ENCODE results near the gene FBRSL1.

The FBRSL1 gene

DNA sequence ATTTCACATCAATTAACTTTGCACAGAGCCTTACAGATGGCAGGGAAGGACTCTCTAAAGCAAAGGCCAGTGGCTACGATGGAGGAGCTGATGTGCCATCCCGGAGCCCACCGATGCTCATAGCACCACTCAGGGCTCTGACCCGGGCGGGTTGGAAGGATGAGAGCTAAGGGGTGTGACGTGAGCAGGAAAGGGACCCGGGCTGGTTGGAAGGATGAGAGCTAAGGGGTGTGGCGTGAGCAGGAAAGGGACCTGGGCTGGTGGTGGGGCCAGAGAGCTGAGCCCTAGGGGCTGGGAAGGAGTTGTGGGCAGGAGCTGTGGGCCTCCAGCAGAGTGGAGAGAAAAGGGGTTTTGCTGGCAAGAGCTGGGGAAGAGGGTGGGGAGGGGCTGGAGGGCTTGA is 3.8 kb upstream of the FBRSL1 start:
- DNase-seq = no peak

DNA sequence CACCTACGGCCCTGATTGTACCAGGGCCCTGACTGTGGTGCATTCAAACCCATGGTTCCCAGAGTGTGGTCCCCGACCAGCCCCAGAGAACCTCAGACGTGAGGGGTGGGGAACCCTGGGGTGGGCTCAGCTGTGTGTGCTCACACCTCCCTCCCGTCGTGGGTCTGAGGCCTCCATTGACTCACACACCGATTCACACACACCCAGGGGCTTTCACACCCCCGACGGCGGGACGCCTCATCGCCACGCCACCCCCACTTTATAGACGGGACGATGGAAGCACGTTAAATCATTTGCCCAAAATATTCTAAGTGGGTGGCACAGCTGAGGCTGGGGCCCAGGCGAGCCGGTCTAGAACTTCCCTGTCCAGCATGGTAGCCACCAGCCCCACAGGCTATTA is 3.4 kb upstream of the FBRSL1 start:
- DNase-seq = no peak

DNA sequence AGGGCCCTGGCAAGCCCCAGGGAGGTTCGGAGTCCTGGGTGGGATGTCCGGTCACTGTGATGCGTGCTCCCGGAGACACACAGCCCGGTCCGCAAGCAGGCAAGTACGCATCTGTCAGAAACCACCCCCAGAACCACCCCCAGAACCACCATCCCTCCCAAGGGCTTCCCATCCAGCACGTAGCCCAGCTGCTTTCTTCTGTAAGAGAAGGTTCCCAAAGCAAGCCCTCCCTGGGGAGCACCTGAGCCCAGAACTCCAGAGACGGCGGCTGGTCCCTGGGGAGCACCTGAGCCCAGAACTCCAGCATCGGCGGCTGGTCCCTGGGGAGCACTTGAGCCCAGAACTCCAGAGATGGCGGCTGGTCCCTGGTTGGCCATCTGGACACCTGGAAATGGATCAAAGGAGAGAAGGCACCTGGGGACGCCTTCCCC is 2.6 kb upstream of the FBRSL1 start:
- DNase-seq = no peak

DNA sequence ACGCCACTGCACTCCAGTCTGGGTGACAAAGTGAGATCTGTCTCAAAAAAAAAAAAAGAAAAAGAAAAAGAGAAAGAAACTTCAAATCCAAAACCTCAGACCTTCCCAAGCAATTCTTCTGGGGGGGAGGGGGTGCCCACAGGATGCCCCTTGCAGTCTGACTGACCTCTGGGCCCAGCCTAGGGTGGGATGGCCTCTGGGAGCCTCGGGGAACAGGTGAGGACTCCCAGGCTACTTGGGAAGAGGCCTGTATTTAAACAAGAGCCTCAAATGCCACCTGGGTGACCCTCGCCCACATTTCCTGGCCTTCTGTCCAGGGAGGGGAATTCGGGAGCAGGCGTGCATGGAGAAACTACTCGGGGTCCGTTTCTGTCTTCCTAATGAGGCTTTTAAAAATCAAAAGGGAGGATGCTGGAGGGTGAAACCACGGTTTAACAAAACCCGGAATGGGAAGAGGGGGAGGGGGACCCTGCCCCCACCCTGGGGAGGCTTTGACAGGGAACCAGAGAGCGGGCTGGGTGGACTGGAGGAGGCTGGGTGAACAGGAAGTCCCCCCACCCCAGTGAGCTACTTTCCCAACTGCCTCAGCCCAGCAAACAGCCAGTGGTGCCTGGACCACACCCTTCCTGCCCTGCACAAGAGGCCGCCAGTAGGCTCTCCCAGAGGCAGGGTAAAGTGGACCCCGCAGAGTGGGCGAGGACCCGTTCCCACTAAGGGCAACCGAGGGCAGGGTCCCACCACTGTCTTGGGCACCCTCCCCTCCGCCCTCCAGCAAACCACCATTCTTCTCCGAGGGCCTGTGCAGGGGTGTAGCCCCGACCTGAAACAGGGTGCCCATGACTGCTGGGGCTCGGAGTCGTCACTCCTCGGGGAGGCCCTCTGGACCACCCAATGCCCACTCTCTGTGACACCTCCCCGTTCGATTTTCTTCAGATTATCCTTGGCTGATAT is 1.5 kb upstream of the FBRSL1 start:
- DNase-seq = peak; percentile 29 to 32

DNA sequence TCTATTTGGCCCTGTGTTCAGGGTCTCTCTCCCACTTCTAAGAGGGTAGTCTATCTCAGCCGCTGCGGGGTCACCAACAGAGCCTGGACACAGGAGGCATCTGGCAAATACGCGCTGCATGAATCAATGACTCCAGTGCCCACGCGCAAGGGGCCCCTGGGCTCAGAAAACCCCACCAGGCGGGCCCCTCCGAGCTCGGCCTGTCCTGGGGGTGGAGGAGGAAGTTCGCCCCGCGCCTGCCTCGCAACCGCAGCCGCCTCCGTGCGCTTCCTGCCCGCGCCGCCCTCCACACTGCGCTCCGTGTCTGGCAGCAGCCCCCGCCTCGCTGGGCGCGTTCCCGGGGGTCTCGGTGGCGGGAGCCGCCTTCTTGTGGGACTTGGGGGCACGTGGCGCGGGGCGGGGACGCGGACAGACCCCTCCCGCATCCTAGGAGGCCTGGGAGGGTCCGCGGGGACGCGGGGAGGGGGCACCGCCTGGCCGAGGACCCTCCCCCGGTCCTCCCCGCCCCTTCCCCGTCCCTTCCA is 811 bp upstream of the FBRSL1 start:
- DNase-seq = peak in 1 of 2 experiments; percentile 14

DNA sequence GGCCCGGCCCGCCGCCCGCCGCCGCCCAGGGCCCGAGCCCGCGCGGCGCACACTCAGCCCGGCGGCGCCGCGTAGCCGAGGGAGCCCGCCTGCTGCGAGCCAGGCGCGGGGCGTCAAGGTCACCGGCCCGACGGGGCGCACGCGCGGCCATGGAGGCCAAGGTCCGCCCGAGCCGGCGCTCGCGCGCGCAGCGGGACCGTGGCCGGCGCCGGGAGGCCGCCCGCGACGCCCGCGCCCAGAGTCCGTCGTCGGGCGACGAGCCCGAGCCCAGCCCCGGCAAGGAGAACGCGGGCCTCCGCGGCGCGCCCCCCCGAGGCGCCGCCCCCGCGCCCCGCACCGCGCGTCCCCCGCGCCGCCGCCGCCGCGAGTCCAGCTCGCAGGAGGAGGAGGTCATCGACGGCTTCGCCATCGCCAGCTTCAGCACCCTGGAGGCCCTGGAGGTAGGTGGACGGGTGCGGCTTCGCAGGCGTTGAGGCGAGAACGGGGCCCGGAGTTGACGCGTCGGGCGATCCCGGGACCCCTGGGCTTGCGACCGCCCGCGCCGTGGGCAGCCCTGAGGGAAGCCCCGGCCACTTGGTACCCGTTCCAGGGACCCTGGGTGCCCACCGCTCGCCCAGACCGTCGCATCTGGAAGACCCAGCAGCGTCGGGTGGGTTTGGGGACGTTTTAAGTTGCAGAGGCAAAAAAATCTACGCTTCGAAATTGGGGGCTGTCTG is 629 bp downstream of the FBRSL1 start:
- no peak for DNase-seq

DNA sequence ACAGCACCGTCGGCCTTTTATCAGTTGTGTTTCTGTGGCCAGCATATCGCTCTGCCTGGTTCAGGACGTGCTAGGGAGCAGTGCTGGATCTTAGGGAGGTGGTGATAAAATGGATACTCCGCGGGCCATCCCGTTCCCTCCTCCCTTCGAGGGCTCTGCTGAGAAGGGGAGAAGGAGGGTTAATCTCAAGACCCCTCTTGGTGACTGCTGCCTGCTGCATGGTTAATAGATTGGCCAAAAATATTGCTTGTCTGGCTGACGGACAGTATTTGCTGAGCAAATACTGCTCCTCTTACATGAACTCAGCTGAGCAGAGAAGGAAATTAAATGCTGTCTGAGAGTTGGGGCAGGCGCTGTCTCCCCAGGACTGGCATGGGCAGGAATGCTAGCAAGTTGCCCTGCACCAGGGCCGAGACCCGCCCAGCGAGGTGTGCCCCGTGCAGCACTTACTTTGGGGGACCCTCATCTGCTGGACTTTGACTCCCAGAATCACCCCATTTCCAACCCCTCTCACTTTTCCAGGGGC is 1.2 kb downstream of the FBRSL1 start:
- no peak for DNase-seq

DNA sequence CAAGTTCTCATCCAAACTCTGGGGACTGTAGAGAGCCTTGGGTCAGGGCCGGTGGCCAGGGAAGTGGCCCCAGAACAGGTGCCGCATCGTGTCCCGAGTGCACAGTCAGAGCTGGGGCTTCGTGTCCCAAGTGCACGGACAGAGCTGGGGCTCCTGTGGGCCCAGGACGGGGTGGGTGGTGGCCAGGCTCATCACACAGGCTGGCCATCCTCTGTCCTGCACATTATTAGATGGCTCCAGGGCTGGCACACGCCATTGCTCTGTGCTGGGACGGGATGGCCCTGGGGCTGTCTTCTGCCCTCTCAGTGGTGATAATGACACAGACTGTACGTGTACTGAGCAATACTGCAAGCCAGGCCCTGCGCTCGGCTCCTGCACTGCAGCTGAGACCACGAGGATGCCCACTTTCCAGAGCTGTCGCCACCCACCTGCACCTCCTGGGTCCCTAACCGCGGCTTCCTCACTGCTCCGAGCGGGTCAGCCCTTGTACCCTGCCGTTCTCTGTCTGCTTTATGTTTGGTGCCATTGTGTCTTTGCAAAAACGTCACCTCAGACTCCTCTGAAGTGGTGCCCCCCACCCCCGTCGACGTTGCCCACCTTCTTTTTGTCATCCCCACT is 1.9 kb downstream of the FBRSL1 start:
- no peak for DNase-seq

DNA sequence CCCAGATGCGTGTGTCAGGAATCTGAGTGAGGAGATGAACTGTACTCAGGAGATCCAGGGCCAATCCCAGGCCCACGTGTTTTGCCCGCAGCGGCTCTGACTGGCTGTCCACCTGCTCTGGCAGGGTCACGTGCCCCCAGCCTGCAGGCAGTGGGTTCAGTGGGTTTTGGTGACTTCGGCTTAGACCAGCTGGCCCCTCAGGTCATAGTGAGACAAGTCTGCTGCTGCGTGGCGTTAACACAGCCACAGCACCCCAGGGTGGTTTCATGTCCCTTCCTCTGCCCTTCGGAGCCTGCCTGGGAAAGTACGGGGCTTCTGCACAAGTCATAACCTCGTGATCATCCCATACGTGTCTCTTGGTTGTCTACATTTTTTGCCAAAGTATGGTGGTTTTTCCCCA is 2.6 kb downstream of the FBRSL1 start:
- DNase-seq = no peak

DNA sequence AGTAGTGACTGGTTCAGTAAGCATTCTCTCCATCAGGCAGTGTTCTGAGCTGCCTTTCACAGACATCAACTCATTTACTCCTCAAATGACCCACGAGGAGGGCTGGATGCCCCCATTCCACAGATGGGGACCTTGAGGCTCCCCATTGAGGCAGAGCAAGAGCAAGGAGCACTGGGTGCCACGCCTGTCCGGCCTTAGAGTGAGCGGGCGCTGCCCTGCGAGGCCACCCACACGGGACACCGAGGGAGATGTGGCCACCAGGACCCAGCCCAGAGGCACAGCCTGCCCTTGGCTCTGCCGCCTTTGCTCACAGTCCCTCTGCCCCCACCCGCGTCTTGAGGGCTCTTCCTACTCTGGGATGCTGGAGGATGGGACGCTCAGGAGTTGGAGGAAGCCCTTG is 3.0 kb downstream of the FBRSL1 start:
- DNase-seq = no peak

DNA sequence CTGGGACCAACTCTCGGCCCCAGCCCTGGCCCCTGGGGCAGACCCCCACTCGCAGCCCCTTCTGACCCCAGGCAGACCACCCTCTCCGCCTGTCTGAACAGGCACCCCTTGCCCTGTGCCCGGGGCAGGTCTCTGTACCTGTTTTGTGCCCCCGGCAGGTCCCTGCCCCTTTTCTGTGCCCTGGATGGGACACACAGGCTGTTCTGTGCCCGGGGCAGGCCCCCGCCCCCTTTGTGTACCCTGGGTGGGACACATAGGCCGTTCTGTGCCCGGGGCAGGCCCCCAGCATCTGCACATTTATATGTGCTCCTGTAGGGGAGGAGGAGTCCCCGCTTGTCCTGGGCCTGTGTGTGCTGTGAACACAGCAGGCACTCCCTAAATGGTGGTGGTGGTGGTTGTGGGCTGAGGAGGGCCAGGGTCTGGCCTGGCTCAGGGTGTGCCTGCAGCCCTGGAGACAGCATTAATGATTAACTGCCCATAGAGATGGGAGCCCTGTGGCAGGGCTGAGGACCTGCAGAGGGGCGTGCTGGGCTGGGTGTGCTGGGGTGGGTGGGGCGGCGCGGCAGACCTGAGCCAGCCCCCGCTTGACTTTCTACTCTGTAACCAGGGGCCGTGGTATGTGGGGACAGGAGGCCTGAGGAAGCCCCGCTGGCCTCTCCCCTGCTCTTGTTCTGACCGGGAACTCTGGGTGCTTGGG is 3.7 kb downstream of the FBRSL1 start:
- no peak for DNase-seq

DNA sequence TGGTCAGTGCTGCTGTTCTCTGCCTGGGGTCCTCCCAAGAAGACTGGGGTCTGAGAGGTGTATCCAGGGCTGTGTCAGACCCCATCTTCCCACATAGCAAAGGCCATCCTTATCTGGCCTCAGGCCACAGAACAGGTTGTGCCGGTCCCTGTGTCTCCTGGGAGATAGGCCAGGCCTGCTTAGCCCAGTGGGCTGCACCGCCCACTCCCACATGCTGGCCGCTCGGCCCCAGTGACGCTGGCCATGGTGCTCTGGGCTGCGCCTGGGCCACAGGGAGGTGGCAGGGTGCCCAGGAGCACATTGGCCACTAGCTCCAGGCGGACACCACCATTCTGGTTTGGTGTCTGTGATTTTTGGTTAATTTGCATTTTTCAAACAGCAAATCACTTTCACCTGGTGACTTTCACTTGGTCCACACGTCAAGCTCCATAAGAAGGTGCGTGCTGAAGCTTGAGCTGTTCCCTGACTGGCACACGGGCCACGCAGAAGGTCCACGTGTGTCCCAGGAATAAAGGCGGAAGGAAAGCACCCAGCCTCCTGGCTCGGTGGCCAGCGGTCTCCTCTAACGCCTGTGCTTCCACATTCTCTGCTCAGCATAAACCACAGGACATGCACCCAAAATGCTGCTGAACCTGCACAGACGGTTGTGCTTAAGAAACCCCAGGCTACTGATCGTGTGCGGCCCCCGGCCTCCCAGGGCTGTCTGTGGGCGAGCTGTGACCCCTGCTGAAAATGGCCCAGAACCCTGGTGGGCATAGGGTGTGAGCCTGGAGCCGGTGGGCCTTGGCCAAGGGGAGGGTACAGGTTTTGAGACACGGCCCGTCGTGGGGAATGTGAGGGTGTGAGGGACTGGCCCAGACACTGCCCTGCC is 4.6 kb downstream of the FBRSL1 start:
- DNase-seq = peak; percentile 66 to 72

DNA sequence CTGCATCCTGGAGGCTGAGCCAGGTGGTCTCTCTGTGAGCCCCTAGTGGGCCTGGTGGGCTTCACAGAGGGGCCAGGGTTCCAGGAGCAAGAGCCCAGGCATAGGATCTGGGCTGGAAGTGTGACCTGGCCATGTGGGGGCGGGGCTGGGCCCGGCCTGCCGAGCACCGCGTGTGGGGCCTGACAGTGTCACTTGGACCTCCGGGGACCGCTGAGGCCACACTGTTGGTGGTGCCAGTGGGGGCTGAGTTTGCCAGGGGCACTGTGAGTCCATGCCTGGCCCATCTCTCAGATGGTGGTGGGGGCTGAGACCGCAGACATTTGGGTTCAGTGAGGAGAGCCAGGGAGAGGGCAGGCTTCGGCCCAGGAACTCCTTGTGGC is 5.2 kb downstream of the FBRSL1 start:
- DNase-seq = no peak

DNA sequence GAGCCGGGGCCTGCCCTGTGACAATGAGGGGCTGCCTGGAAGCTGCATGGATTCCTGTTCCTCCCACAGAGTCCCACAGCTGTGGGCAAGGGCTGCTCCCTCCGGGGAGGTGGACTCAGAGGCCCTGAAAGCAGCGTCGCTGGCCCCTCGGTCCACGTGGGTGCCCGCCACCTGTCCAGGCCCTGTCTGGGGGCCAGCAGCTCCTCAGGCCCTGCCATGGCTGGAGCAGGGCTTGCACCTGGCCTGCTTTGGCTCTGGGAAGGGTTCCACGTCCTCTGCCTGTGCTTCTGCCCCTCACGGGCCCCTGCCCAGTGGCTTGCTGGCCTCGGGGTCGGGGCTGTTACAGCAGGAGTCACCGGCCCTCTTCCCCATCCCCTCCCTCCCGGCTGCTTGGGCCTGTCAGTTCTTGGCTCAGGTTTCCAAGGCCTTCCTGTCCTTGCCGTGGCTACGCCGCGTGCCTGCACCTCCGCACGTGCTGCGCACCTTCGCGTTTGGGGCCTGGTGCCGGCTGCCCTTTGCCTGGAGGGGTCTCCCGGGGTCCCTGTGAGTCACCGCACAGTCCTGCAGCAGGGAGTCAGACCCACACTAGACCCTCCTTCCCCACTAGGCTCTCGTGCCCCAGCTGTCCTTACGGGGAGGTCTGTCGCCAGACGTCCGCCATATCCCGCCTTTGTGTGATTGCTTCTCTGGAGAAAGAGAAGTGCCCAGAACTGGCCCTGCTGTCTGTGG is 5.8 kb downstream of the FBRSL1 start:
- DNase-seq = no peak

DNA sequence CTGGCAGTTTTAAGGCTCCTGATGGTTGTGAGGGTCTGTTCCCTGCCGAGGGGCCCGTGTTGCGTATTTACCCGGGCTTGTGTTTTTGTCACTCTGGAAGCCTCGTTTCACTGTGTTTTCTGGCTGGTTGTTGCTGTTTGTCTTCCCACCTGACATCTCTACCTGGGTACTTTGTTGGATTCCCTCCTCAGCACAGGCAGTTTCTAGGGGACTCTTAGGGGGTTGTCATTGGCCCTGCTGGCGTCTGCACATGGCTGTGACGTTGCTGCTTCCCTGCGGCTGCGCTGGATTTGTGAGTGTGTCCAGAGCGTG is 6.4 kb downstream of the FBRSL1 start:
- no peak for DNase-seq

DNA sequence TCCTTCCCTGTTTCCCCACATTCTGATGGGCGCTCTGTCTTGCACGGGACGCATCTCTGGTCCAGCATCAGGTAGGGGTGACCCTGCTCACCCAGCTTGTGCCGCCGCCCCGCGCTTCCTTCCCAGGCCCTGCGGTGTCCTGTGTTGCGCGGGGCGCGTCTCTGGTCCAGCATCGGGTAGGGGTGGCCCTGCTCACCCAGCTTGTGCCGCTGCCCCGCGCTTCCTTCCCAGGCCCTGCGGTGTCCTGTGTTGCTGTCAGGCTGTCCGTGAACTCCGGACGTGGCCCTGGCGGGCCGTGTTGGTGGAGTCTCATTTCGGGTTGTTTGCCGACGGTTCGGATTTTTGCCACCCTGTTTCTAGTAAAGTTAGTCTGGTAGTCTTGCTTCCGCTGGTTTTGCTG is 6.8 kb downstream of the FBRSL1 start:
- DNase-seq = no peak

DNA sequence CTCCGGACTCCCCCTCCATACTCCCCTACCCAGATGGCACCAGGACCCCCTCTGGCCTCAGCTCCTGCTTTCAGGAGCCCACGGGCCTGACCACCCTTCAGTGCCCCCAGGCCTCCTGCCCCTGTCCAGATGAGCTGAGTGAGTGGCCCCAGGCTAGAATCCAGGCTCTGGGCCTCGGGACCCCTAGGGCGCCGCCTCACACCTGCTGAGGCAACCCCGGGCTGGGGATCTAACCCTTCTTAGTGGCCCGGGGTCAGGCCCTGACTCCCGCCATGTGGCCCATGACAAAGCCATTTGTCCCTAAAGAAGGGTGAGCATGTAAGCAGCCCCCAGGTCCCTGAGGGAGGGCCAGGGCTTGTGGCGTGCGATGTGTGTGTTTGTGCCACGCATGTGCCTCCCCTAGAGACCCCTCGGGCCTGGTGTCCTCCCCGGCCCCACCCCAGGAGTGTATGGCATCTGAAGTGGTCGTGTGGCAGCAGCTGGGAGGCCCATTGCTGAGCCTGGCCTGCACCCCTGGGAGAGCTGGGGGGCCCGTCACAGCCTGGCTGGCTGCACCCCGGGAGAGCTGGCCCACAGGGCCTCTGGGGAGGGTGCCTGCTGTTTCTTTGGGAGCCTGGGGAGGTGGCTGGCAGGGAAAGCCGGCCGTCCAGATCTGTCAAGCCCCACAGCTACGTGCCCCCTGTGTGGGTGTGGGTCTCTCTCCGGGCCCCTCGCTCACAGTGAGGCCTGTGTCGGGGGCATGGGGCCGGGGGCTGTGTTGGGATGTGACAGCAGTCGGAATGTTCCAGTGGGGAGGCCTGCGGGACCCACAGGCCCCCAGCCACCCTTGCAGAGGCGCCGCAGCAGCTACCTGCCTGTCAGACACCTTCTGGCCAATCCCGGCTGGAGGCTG is 7.8 kb downstream of the FBRSL1 start:
- no peak for DNase-seq

DNA sequence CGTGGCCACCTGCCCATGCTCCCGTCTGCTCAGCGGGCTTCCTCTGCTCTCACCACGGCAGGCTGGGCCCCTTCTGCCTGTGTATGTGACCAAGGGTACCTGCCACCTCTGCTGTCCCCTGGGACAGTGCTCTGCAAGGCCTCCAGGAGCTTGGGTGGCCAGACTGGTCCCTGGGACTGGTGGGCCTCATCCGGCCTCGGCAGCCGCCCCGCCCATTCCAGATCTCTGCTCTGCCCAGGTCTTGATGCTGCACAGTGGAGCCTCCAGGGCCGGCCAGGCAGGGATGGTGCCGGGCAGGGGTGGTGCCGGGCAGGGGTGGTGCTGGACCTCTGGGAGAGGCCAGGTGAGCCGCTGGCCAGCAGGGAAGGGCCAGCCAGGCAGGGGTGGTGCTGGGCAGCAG is 9.0 kb downstream of the FBRSL1 start:
- no peak for DNase-seq

DNA sequence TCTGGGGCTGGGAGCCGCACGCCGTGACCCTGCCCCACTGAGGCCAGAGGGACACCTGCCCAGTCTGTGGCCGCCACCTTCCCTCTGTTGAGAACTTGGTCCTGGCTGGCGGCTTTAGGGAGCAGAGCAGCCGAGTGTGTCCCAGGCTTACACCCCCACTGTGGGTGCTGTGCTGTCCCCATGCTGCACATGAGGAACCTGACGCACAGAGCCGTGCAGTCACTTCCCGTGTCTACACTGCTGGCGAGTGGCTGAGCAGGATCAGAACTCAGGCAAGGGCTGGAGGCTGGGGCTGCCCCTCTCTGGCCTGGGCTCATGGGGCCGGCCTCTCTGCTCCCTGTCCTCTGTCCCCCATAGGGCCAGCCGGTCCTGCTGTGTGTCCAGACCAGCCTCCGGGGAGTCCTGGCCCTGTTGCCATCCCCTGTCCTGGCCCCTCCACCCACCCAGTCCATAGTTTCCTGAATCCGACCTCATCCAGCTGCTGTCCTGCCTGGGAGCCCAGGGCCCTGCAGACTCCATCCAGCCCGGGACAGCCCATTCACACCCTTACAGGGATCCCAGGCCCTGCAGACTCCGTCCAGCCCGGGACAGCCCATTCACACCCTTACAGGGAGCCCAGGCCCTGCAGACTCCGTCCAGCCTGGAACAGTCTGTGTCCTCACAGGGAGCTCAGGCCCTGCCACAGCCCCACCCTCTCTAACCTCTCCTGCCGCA is 10.3 kb downstream of the FBRSL1 start:
- DNase-seq = no peak

DNA sequence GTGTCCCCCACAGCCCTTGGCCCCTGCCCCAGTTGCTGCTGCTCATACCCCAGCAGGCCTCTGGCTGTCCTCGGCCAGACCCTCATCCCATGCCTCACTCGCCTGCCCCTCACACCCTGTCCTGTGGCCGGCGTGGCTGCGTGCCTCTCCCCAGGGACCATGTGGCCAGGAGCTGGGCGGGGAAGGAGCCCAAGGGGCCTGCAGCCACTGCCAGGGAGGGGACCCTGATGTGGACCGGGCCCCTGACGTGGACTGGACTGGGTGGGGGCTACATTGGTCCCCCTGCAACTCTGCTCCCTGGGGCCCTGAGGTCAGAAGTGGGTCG is 10.9 kb downstream of the FBRSL1 start:
- DNase-seq = no peak

All from AML-193 (cell line).